Measurements from ENCODE around the gene MEMO1.

- TF ChIP-seq CTCF (IDR thresholded peaks at IDR 0.05) (no peak), POLR2A (IDR thresholded peaks at IDR 0.05) (no peak)
Measured at GRCh38 chr2:31967790-31968189, 43.0 kb downstream of the MEMO1 start.
